Stimulated activated CD4-positive, alpha-beta T cell treated with anti-CD3 and anti-CD28 coated beads, Interleukin-4, amount 100 ng/mL, for 4 hours (primary cell): Measurements from ENCODE around the gene REPS1.
"Not testable (repeated sequence)": the region's sequence is repeated elsewhere in the genome, so short reads cannot be mapped to it uniquely, and the experiment has no call there.

Experiments
- DNase-seq, 2 experiments: peaks; one replicate each; pipeline ENCODE4 v3.0.0-alpha.2; 2020

The REPS1 gene, protein sequence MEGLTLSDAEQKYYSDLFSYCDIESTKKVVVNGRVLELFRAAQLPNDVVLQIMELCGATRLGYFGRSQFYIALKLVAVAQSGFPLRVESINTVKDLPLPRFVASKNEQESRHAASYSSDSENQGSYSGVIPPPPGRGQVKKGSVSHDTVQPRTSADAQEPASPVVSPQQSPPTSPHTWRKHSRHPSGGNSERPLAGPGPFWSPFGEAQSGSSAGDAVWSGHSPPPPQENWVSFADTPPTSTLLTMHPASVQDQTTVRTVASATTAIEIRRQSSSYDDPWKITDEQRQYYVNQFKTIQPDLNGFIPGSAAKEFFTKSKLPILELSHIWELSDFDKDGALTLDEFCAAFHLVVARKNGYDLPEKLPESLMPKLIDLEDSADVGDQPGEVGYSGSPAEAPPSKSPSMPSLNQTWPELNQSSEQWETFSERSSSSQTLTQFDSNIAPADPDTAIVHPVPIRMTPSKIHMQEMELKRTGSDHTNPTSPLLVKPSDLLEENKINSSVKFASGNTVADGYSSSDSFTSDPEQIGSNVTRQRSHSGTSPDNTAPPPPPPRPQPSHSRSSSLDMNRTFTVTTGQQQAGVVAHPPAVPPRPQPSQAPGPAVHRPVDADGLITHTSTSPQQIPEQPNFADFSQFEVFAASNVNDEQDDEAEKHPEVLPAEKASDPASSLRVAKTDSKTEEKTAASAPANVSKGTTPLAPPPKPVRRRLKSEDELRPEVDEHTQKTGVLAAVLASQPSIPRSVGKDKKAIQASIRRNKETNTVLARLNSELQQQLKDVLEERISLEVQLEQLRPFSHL

DNA sequence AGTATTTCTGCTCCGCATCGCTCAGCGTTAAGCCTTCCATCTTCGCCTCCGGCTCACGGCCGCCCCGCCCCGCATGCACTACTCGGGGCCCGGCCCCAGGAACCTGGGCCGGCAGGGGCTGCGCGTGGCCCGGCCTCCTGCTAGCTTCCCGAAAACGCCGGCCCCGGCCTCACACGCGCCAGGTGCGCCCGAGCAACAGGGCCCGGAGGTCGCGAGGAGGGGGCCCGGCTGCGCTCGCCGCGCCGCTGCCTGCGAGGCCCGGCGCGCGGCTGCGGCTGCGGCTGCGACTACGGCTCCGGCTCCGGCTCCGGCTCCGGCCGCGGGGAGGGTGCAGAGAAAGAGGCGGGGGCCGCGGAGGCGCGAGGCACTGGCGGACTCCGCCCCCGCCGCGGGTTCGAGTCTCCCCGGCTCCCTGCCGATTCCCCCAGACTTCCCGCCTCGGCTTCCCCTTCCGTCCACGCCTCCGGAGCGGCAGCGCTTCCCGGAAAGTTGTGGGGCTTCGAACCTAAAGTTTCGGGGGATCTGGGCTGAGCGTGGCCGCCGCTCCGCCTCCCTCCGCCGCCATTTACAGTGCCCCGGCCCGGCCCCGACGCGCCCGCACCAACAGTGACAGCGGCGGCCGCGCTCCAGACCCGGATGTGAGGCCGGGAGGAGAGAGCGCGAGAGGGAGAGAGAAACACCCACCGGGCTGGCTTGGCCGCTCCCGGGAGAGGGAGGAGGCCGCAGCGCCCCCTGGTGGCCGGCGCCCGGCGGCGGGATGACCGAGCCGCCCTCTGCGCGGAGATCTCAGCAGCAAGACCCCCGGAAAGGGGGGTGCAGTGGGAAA is at the start of gene REPS1:
Gene REPS1, minus strand, starts transcription at position 611 of the 826 bp plus-strand sequence. Its CDS starts 571 bp downstream, at position 40.
- peak; percentile 85 to 94 for DNase-seq

DNA sequence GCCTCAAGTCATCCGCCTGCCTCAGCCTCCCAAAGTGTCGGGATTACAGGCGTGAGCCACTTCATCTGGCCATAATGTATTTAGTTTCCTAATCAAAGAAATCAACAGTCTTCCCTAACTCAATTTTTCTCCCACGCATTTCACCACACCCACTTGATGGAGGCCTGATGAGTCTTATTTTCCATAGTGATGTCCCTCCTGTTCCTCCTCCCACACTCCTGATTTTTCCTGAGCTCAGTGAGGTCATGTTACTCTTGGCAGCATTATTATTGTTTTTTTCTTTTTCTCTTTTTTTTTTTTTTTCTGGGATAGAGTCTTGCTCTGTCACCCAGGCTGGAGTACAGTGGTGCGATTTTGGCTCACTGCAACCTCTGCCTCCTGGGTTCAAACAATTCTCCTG is 49.4 kb upstream of the REPS1 start:
- no peak for DNase-seq

DNA sequence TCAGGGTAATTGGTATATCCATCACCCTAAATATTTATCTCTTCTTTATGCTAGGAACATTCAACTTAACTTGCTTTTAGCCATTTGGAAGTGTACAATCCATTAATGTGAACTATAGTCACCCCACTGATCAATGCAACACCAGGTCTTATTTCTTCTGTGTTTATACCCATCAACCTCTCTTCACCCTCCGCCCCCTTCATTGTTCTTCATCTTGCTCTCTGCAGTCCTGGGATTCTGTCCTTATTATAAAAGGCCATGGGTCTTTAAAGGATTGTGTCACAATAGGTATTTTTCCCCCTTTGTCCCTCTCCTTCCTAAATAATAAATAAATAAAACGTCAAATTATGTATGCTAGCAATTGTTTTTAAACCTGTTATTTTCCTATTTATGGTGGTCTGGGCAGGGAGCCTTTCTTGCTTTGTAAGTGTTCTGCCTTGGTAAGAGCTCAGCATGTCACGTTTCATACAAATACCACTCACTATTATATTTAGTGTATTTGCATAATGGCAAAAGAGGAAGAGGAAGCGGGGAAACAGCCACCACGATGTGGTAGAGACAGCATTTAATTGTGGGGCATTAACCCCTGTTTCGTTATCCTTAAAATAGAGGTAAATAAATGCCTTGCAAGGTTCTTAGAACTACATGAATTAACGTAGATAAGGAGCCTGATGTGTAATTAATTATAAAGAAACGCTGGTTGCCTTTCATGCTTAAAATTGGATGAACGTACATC is 42.3 kb upstream of the REPS1 start:
- no peak for DNase-seq

DNA sequence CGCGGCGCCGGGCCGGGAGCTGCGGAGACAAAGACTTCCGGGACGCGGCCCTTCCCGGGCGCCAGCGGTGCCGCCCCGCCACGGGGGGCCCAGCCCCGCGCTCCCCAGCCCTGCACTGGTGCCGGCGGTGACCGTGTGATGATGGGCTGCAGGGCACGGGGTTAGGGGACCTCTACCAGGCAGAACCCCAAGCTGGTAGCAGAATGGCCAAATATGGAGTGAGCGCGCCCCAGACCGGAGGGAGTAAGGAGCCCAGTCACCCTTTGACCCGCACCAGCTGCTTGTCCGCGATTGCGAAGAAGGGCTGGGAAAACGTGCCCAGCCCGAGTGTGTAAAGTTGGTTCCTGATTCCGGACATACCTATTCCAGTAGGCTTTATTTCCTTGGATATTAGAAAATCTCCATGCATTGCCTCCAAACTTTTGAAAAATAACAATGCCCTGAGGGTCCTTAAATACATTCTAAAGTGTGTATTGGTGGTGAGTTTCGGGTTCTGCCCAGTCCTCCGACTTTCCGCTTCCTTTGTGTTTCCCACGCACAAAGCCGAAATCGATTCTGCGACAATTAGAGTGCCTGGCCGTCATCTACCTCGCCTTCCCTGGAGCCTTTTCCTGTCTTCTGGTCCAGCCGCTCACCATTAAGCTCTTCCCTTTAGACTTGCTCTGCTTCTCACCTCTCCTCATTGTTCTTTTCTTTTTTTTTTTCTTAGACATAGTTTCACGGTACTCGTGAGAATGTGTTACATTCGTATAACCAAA is 41.6 kb upstream of the REPS1 start:
- DNase-seq = no peak

DNA sequence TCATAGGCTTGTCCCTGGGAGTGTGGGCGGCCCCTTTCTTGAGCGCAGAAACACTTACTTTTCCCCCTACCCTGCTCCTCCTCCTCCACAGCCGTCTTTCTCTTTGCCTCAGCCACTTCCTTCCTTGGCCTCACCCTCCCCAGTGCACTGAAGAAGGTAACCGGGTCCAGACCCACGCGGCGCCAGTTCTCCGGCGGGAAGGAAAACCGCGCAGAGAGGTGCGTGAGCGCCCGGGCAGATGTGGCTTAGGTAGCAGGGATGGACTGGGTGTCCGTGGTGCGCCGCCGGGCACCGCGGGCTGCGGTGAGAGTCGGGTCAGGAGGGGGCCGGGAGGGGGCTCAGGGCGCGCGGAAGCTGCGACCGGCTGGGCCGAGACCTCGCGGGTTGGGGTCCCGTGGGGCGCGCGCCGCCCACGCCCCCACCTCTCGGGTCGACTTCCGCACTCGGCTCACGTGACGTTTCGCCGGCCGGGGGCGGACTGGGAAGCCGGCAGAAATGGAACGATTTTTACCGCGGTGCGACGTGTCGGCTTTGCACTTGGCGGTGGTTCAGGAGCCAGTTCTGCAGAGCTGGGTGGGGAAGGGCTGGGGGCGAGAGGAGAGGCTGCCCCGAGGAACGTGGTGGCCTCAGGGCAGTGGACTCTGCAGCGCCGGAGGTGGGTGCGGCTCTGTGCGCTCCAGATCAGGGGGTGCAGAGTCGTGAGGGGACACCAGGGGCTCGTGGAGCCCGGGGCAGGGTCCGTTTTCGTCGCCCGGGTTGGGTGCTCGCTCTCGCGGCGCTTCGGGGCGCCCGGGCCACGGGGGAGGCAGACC is 40.8 kb upstream of the REPS1 start, which contains the start of gene ABRACL:
Gene ABRACL, plus strand, starts transcription at position 88 of the 812 bp plus-strand sequence. CDS start 5,416 bp downstream, outside the sequence.
- DNase-seq = peak; percentile 79 to 87

DNA sequence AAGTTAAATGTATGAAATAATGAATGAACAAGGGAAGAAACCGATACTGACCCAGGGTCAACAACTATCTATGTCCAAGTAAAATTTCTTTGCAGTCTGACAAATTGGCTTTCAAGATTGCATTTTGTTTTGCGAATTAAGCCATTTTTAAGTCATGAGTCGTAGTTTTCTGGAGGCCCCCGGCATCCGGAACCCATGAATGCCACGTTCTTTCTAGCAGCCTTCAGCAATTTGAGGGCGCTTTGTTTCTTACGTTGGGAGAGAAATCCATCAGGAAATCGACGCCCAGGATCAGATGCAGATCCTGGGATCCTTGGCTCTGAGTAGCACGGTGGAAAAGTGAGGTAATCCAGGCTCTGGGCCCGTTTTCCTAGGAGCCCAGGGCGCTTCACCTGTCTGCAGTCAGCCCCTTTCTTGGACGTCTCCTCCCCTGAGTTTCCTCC is 40.2 kb upstream of the REPS1 start:
- no peak for DNase-seq

DNA sequence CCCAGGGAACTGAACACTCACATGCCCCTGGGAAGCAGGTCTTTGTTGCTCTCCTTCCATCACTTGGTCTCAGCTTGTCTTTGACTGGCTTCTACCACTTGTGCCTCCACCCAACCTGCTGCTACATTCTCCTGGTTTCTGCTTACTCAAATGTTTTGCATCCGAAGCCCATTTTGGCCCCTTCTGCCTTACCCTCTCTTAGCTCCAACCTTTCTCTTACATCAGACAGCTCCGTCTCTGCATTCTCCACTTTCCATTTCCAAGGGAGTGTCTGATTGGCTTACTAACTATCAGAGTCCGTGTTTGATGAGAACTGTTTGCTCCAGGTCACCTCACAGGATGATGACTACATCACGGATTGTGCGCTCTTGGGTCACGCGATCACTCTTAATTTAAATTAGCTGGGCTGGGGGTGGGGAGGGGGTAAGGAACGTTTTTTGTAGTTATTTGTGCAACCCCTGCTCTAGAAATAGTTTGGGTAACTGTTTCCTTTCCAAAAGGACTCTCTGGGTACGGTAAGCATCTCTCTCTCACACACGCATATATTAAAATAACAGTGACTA is 39.6 kb upstream of the REPS1 start:
- peak; percentile 25 to 39 for DNase-seq

DNA sequence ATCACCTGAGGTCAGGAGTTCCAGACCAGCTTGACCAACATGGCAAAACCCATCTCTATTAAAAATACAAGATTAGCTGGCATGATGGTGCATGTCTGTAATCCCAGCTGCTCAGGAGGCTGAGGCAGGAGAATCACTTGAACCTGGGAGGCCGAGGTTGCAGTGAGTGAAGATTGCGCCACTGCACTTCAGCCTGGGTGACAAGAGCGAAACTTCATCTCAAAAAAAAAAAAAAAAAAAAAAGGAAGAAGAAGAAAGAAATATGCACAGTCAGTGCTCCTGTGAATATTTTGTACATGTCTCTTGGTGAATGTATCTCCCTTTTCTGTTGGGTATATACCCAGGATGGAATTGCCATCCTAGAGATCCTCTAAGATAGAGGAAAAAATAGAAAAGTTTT is 37.4 kb upstream of the REPS1 start:
- not testable (repeated sequence) for DNase-seq

DNA sequence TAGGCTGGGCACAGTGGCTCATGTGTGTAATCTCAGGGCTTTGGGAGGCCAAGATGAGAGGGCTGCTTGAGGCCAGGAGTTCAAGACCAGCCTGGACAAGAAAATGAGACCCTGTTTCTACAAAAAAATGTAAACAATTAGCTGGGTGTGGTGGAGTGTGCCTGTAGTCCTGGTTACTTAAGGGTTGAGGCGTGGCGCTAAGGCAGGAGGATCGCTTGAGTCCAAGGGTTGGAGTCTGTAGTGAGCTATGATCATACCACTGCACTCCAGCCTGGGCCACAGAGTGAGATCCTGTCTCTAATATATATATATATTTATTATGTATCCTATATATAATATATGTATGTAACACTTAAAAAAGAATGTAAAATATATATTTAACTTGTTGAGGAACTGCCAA is 32.6 kb upstream of the REPS1 start:
- DNase-seq = no peak

DNA sequence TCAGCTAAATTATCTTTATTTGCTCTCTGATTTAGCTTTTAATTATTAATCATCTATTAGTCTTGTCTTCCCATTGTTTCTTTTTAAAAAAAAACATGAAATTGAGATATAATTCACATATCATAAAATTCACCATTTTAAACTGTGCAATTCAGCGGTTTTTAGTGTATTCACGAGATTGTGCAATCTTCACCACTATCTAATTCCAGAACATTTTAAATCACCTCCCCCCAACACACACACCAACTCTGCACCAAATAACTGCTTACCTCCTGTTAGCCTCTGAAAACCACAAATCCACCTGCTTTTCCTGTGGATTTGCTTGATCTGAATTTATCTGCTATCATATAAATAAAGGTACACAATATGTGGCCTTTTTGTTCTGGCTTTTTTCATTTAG is 31.7 kb upstream of the REPS1 start:
- DNase-seq = no peak

DNA sequence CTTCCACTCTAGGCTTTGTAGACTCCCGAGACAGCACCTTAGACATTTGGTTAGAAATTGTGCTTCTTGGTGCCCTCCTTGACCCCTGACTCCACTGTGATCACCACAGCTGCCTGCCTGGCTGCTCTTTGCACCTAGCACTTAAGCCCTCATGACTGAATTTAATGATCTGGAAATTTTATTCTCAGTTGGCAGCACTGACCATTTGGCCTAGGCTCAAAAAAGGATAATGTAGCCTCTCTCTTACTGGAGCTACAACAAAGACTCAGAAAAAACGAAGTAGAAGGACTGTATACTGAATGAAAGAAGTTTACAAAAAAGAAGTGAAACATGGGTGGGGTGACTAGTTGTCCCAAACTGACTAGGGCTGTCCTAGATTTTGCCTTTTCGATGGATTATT is 29.2 kb upstream of the REPS1 start:
- DNase-seq = no peak

DNA sequence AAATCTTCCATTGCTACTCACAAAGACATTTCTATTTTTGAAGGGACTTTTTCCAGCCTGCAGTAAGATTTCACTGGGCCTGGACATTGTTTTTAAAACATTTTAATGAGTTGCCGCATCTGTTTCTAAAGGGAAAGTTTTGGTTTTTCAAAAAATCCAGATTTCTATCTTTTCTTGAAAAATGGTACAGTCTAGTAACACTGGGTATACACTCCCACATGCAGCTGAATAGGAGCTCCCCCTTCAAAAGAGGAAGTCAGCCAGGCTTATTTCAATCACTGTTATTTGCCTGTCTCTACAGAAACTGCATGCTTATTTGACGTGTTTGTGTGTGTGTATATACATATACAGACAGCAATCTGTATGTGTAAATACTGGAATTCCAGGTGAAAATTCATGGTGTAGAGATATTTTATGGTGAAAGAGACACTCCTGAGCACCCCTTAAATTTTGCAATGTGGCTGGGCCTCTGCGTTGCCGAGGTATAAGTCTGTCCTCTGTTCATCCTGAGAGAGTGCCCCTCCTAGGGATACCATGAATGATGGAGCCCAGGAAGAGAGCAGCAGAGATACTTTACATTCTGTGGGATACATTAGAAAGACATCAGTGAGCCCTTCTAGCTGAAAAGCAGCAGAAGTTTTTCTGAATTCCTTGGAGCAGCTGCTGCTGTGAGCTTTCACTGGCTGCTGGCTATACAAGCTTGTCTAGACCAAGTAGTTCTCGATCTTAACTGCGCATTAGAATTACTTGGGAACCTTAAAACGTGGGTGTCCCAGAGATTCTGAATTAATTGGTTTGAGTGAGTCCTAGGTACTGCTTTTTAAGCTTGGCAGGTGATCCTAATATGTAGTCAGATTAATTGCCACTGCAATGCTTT is 28.5 kb upstream of the REPS1 start:
- DNase-seq = no peak

DNA sequence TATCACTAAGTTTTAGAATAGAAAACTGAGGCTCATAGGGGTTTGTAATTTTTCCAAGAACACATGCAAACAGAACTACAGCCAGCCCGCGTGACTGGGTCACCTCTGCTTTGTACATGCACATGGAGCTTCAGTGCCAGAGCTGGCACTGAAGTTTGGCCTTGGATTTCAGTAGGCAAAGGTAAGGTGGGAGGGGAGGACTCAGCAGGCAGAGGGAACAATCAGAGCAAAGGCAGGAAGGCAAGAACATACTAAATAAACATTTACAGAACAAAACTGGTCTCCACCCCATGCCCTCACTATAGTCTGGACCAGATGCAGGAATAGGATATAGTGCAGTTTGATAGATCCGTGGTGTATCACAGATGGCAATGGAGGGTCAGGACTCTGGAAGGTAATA is 26.9 kb upstream of the REPS1 start:
- DNase-seq = no peak

DNA sequence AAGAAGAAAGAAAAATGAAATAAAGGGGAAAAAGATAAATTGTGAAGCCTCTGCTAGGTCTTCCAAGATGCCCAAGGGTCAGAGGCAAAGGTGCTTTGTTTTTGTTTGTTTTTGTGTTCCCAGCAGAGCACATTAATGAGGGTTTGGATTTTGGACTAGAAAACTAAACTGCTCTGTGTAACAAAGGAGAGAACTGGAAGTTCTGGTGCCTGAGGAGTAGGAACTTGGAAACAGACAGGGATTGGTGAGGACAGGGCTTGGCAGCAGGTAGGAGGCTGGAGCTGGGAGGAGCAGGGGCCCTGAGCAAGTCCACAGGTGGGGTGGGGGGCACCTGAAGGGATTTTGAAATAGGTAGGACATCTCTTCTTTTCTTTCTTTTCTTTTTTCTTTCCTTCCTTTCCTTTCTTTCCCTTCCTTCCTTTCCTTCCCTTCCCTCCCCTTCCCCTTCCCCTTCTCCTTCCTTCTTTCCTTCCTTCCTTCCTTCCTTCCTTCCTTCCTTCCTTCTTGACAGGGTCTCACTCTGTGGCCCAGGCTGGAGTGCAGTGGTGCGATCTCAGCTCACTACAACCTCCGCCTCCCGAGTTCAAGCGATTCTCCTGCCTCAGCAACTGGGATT is 25.2 kb upstream of the REPS1 start:
- DNase-seq = no peak

DNA sequence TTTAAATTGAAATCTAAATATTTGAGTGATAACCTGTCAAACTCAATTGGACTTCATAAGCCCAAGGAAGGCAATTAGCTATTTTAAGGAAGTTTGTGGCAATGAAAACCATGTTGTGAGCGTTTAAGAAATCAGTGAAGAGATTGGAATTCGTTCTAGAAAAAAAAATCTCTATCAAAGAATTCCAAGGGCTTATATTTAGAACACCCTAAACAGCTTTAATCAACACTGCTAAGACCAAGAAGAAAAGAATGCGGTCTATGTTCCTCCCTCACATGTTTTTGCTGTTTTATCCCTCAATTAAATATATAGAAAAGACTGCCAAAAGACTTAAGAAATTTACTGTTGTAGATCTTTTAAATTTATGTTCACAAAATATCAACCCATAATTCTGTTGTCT is 23.9 kb upstream of the REPS1 start:
- no peak for DNase-seq

DNA sequence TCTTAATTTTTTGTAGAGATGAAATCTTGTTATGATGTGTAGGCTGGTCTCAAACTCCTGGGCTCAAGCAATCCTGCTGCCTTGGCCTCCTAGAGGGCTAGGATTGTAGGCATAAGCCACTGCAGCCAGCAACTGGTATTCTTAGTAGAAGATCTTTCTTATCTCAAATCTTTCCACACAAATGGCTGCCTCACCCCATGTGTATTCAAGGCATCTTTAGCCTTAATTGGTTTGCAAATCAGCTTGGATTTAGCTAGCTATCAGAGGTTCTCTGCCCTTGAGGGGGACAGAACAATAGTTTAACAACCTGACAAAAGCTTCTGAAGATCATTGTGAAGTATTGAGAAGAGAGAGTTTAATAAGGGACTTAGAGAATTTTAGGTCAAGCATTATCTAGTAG is 22.6 kb upstream of the REPS1 start:
- DNase-seq = no peak

DNA sequence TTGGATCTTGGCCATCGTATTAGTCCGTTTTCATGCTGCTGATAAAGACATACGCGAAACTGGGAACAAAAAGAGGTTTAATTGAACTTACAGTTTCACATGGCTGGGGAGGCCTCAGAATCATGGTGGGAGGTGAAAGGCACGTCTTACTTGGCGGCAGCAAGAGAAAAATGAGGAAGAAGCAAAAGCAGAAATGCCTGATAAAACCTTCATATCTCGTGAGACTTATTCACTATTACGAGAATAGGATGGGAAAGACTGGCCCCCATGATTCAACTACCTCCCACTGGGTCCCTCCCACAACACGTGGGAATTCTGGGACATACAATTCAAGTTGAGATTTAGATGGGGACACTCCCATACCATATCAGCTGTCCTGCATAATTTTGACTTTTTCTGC is 20.1 kb upstream of the REPS1 start:
- no peak for DNase-seq

DNA sequence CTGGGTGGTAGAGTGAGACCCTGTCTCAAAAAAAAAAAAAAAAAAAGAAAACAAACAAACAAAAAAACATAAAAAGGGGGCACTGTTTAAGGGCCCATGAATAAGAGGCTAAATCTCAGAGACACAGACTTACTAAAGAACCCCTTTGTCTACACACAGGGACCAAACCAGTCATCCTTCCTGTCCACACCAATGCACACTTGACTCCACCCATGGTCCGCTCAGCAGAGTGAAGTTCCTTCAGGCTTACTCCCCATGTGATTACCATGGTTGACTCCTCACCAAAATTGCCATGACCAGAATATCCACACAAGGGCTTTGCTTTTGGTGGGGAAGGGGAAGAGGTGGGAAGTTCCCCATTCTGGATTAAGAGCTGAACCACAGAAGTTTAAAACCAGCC is 19.4 kb upstream of the REPS1 start:
- no peak for DNase-seq

DNA sequence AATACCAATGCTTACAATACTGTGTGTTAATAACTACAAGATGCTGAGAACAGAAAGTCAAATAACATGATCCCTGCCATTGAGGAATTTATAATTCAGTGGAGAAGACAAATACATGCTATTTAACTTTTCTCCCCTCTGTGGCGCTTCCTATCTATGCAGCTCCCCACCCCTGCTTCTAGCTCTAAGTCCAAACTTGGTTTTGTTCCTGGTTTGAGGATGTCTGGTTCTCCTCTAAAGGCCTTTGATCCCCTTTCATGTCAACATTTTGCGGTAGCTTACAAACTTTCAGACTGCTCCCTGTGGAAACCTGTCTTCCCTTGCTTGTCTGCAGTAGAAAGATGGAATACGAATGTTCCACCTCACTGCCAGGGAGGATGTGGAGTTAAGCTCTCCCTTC is 18.4 kb upstream of the REPS1 start:
- no peak for DNase-seq
